Naive thymus-derived CD8-positive, alpha-beta T cell (primary cell): Measurements from ENCODE around the gene E2F2. TPM values are rescaled to one million over a fixed set of nuclear protein-coding genes. Genes with fewer than 3 reads are reported as not detected.
"Not testable (repeated sequence)": the region's sequence is repeated elsewhere in the genome, so short reads cannot be mapped to it uniquely, and the experiment has no call there.

Source experiments
- ATAC-seq, 2 donors: fragments of 150-1000 bp; cut with Tn5 transposase in 1 of 2; sonication (Bioruptor Pico), chemical (Tn5 transposase) in 1 of 2; 1 replicate in 1 of 2; 2 replicates in 1 of 2; pipeline ENCODE4 v1.10.0; 2021; ENCODE audit warnings: mild to moderate bottlenecking in 2 of 2, moderate library complexity in 2 of 2
- POLR2A ChIA-PET: fragments of 350-600 bp; sonication (Branson Sonifier 250); formaldehyde crosslinking; loops from one replicate; lab custom pipeline; 2021; ENCODE audit warnings: antibody characterized with exemption; lab: Charles Lee
- DNase-seq, 10 donors: peaks; one replicate each; pipeline versions ENCODE4 v3.0.0 to v3.0.0-alpha.2; 2020 to 2022
- H3K27ac Mint-ChIP-seq, 10 donors: one replicate each; pipeline ENCODE4 v1.8.0; 2020 to 2022; ENCODE audit warnings: mild to moderate bottlenecking in 10 of 10, mixed read lengths in 10 of 10, moderate library complexity in 4 of 10, inconsistent platforms in 1 of 10
- H3K27me3 Mint-ChIP-seq, 5 donors: one replicate each; pipeline ENCODE4 v1.8.0; 2021 to 2022; ENCODE audit warnings: mixed read lengths in 5 of 5
- H3K36me3 Mint-ChIP-seq, 3 donors: one replicate each; pipeline ENCODE4 v1.8.0; 2020 to 2022; ENCODE audit warnings: mixed read lengths in 3 of 3, mild to moderate bottlenecking in 2 of 3, inconsistent platforms in 1 of 3
- H3K4me1 Mint-ChIP-seq, 4 donors: one replicate each; pipeline ENCODE4 v1.8.0; 2021 to 2022; ENCODE audit warnings: mixed read lengths in 4 of 4
- H3K4me3 Mint-ChIP-seq, 10 donors: one replicate each; pipeline ENCODE4 v1.8.0; 2020 to 2022; ENCODE audit warnings: mild to moderate bottlenecking in 10 of 10, mixed read lengths in 10 of 10, moderate library complexity in 6 of 10, inconsistent platforms in 1 of 10
- H3K9me3 Mint-ChIP-seq, 9 donors: one replicate each; pipeline ENCODE4 v1.8.0; 2020 to 2022; ENCODE audit warnings: mixed read lengths in 9 of 9, mild to moderate bottlenecking in 3 of 9, inconsistent platforms in 1 of 9, moderate library complexity in 1 of 9
- polyA plus RNA-seq, 3 donors: library from polyadenylated mRNA; unstranded; fragments of 300-500 nt; fragmentation: Illumina TruSeq; gene quantifications; one replicate each; pipeline ENCODE4 v1.2.3, GENCODE V29; 2021
- total RNA-seq, 8 experiments: library from RNA in 2 of 8; stranded (reverse) in 2 of 8; gene quantifications; one replicate each; pipeline ENCODE4 v1.2.3 and lab custom pipeline; 2021 to 2026

E2F2 gene
- total and polyA plus RNA-seq, 5 experiments from 2014 or later: 0.05 to 0.14 (median 0.12) TPM; not detected in 1

DNA sequence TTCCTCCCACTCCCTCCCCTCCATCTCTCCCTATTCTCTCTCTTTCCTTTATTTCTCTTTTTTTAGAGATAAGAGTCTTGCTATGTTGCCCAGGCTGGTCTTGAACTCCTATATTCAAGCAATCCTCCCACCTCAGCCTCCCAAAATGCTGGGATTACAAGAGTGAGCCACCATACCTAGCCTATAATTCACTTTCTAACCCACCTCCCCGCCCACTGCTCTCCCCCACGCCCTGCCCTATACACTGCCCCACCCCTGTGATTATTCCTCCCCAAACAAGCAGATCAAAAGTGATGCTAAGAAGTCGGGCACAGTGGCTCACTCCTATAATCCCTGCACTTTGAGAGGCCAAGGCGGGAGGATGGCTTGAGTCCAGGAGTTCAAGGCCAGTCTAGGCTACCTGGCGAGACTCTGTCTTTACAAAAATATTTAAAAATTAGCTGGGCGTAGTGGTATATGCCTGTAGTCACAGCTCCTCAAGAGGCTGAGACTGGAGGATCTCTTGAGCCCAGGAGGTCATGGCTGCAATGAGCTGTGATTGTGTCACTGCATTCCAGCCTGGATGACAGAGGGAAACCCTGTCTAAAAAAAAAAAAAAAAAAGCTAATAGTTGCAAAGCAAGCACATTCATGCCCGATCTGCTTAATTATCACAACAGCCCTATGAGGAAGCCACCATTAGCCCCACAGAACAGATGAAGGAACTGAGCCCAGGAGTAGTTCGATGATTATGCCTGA lies 12.8 kb upstream of the E2F2 start:
- H3K4me1 Mint-ChIP-seq: peaks cover 11 to 27% (median 15%) of the 10 kb centered on the region in 4 donors
- ATAC-seq (no peak), DNase-seq (peak in 1 of 10 donors; percentile 32)
- no peaks in the 10 kb centered on the region for H3K9me3 Mint-ChIP-seq
- H3K27ac Mint-ChIP-seq: no peak overlapping the region
- H3K36me3 Mint-ChIP-seq: no peaks in the 10 kb centered on the region
- POLR2A ChIA-PET: interaction anchor here (0.6 to 21.9 kb wide), 5 partner anchors 11 to 90 kb away, joined by 3 to 612 read pairs (median 14); no protein-coding TSS in a partner anchor
- no peak overlapping the region for H3K4me3 Mint-ChIP-seq
- no peaks in the 10 kb centered on the region for H3K27me3 Mint-ChIP-seq

DNA sequence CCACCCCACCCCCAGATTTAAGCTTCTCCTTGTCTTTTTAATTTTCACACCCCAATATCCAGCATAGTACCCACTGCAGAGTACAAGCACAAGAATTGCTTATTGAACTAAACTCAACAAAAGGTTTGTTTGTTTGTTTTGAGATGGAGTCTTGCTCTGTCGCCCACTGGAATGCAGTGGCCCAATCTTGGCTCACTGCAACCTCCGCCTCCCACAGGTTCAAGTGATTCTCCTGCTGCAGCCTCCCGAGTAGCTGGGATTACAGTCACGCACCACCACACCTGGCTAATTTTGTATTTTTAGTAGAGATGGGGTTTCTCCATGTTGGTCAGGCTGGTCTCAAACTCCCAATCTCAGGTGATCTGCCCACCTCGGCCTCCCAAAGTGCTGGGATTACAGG lies 11.9 kb upstream of the E2F2 start:
- not testable (repeated sequence) for H3K27me3 Mint-ChIP-seq, H3K27ac Mint-ChIP-seq, H3K4me3 Mint-ChIP-seq, H3K36me3 Mint-ChIP-seq, ATAC-seq, H3K9me3 Mint-ChIP-seq
- DNase-seq: peak in 1 of 10 donors; percentile 2
- H3K4me1 Mint-ChIP-seq: peaks cover 11 to 27% (median 15%) of the 10 kb centered on the region in 4 donors
- POLR2A ChIA-PET: interaction anchor here (21.9 kb wide), 1 partner anchor 91 kb away, joined by 612 read pairs; no protein-coding TSS in a partner anchor

DNA sequence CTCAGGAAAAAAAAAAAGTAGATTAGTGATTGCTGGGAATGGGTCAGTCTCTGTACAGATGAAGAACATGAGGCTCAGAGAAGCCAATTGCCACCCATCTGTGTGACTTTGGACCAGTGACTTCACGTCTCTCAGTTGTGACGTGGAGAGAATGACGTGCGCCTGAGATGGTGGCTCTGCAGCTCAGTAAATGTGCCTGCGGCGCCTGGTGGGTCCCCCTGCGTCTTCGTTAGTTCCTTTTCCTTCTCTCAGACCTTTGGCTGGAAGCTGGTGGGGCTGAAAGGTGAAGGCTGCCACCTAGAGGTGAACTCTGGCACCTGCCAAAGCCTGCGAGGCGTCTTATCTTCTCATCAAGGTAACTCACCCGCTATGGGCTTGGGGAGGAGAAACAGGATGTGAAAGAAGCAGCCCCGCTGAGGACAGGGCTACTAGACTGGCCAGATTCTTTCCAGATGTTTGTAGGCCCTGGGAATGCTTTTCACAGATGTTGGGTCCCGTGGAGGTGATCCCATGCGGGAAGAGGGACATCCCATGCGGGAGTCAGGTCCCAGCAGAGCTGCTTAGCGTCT lies 8.7 kb upstream of the E2F2 start:
- Mint-ChIP-seq H3K36me3 (no peaks in the 10 kb centered on the region), H3K4me3 (peak overlapping the region; percentile 28 to 74 (median 49)), H3K27ac (peak overlapping the region in 9 of 10 donors; percentile 12 to 87 (median 74)), H3K4me1 (peaks cover 9 to 23% (median 14%) of the 10 kb centered on the region in 4 donors), H3K9me3 (no peaks in the 10 kb centered on the region), H3K27me3 (no peaks in the 10 kb centered on the region)
- DNase-seq: peak; percentile 73 to 94 (median 92)
- ATAC-seq: peak; percentile 95 to 96
- POLR2A ChIA-PET: interaction anchor here (1.1 to 21.9 kb wide), 6 partner anchors 9 to 94 kb away, joined by 4 to 612 read pairs (median 13); partner anchors contain the start of gene E2F2

DNA sequence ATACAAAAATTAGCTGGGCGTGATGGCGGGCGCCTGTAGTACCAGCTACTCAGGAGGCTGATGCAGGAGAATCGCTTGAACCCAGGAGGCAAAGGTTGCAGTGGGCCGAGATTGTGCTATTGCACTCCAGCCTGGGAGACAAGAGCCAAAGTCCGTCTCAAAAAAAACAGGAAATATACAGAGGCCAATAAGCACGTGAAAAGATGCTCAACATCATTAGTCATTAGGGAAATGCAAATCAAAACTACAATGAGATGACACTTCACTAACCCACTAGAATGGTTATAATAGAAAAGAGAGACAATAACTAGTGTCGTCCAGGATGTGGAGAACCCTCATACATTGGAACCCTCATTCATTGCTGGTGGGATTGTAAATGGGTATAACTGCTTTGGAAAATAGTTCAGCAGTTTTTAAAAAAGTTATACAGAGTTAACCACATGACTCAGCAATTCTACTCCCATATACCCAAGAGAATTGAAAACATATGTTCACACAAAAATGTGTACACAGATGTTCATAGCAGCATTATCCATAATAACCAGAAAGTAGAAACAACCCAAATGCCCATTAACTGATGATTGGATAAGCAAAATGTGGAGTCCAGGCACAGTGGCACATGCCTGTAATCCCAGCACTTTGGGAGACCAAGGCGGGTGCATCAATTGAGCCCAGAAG lies 6.4 kb upstream of the E2F2 start:
- H3K9me3 Mint-ChIP-seq: no peaks in the 10 kb centered on the region
- H3K36me3 Mint-ChIP-seq: no peaks in the 10 kb centered on the region
- H3K4me1 Mint-ChIP-seq: peaks cover 11 to 34% (median 18%) of the 10 kb centered on the region in 4 donors
- no peaks in the 10 kb centered on the region for H3K27me3 Mint-ChIP-seq
- H3K4me3 Mint-ChIP-seq: no peak overlapping the region
- DNase-seq: no peak
- POLR2A ChIA-PET: interaction anchor here (0.5 to 2.3 kb wide), 3 partner anchors 9 to 41 kb away, joined by 3 to 10 read pairs (median 6); no protein-coding TSS in a partner anchor
- ATAC-seq: no peak
- H3K27ac Mint-ChIP-seq: peak overlapping the region in 1 of 10 donors; percentile 29

DNA sequence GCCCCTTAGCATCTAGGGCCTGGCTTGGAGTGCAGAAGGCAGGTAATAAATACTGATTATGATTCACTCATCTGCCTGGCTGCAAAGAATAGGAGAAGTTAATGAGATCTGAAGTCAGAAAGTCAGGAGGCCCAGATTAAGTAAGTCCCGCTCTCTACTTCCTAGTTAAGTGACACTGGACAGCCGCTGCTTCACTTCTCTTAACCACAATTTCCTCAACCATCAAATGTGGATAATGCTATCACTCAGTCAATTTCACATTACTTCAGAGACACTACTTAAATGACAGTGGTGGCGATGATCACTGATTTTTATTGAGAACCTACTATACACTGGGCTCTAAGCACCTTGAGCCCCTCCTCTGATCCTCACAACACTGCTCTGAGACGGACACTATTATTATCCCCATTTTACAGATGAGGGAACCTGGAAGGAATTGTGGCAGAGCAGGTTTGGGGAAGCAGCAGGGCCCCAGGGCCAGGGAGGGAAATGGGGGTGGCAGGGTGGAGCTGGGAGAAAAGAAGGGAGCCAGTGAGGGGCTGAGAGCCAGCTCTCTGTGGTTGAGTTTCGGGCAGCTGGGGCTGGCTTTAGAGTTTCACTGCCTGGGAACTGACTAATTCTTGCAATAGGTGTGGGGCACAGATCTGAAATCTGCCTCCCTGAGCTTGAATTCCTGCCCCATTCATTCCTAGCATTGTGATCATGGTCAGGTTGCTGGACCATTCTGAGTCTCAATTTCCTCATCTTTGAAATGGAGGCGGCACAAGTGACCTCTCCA lies 2.4 kb upstream of the E2F2 start:
- Mint-ChIP-seq H3K27ac (peak overlapping the region in 2 of 10 donors; percentile 63 to 67), H3K4me1 (peaks cover 13 to 61% (median 42%) of the 10 kb centered on the region in 4 donors), H3K4me3 (peak overlapping the region in 2 of 10 donors; percentile 2 to 52), H3K36me3 (no peaks in the 10 kb centered on the region), H3K27me3 (peaks cover 0 to 4% (median 0%) of the 10 kb centered on the region in 5 donors), H3K9me3 (no peaks in the 10 kb centered on the region)
- peak in 1 of 10 donors; percentile 34 for DNase-seq
- POLR2A ChIA-PET: interaction anchor here (1.1 to 2.5 kb wide), 2 partner anchors 35 to 38 kb away, joined by 3 to 10 read pairs; no protein-coding TSS in a partner anchor
- ATAC-seq: no peak

DNA sequence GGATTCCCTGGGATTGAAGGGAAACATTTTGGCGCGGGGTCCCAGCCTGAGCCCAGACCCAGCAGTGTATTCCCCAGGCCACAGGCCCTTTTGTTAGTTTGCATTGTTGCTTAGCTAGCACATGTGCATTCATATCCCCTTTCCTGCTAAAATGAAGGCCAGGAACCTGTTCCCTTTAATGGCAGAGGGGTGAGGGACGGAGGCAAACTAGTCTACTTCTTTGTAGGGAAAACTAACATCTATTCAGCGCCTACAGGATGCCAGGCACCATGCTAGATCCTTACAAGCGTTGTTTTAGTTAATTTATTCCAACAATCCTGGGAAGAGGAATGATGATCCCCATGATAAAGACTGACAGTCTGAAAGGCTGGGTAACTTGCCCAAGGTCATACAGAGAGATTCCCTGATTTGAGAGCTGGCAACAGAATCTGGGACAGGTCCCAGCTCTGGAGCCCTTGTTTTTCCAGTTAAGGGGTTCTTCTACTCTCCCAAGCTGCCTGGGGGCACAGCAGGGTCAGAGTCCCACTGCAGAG lies 595 bp upstream of the E2F2 start:
- Mint-ChIP-seq H3K9me3 (no peaks in the 10 kb centered on the region), H3K4me3 (peak overlapping the region; percentile 80 to 94 (median 91)), H3K4me1 (peaks cover 18 to 73% (median 60%) of the 10 kb centered on the region in 4 donors), H3K27ac (peak overlapping the region in 8 of 10 donors; percentile 44 to 81 (median 70)), H3K27me3 (peaks cover 0 to 4% (median 0%) of the 10 kb centered on the region in 5 donors), H3K36me3 (no peaks in the 10 kb centered on the region)
- POLR2A ChIA-PET: interaction anchor here (0.5 to 2.5 kb wide), 7 partner anchors 9 to 109 kb away, joined by 3 to 12 read pairs (median 5); no protein-coding TSS in a partner anchor
- no peak for ATAC-seq
- no peak for DNase-seq

DNA sequence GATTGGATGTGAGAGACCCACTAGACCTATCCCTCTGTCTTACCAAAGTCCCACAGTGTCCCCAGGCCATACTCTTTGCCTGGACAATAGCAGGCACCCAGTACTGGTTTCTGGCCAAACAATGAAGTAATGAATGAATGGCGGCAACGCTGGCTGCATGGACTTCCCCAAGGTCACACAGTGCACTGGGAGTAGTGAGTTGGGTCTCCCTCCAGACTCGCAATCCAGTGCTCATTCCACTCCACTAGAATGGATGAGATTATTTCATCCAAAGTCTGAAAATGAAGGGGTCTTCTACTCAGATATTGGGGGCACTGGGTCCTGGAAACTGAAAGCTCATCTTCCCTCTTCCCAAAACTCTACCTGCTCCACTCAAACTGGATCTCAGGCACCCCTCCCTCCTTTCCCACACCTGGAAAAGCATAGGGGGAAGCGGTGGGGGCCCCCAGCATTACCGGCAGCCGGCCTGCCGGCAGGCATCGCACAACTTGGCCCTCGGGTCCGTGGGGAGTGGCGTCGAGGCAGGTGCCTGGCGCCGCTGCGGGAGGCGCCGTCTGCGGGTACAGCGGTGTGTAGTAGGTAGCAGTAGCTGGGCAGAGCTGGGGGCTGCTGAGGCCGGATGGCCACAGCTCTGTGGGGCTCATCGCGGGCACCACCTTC lies 816 bp downstream of the E2F2 start:
- DNase-seq: peak in 1 of 10 donors; percentile 5
- POLR2A ChIA-PET: interaction anchor here (0.6 to 3.7 kb wide), 8 partner anchors 10 to 161 kb away, joined by 3 to 19 read pairs (median 4); partner anchors contain the start of gene RPL11
- no peak for ATAC-seq
- Mint-ChIP-seq H3K36me3 (no peaks in the 10 kb centered on the region), H3K27me3 (peaks cover 0 to 4% (median 0%) of the 10 kb centered on the region in 5 donors), H3K27ac (peak overlapping the region in 2 of 10 donors; percentile 69 to 73), H3K4me1 (peaks cover 28 to 82% (median 74%) of the 10 kb centered on the region in 4 donors), H3K9me3 (no peaks in the 10 kb centered on the region), H3K4me3 (peak overlapping the region; percentile 7 to 79 (median 50))

DNA sequence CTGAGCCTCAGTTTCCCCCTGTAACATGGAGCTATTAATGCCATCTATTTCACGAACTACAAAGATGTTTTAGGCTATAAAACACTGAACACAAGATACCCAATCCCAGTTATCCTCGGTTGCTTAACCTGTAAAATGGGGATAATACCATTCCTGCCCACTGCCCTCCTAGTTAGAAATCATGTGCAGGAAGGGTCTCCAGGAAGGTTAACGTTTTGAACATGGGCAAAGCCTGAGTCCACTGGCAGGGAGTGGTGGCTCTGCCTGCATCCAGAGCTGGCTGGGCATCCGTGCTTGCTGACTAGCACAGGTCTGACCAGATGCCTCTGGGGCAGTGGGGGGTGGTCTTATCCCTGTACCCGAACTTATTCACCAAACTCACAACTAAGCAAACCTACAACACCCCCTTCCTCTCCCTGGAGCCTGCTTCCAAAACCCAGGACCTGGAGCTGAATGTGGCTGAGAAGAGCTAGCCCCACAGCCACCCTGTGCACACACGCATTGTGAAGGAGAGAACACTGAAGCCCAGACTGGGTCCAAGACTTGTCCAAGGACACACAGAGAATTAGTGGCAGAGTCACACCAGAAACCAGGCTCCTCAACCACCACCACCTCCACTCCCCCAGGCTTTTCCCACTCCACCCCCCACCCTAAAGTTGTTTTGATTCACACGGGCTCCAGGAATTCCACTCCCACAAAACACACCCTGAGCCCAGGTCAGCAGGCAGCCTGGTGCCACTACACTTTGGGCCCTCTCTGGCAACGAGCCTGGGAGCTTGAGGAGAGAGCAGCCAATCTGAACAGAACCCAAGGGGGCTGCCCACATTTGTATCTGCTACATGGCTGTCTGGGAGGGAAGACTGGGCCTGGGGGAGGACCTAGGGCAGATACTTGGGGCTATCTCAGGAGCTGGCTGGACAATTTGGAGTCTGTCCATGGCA lies 1.6 kb downstream of the E2F2 start:
- Mint-ChIP-seq H3K36me3 (no peaks in the 10 kb centered on the region), H3K27me3 (peaks cover 0 to 4% (median 0%) of the 10 kb centered on the region in 5 donors), H3K4me3 (peak overlapping the region in 9 of 10 donors; percentile 20 to 79 (median 65)), H3K9me3 (no peaks in the 10 kb centered on the region), H3K4me1 (peaks cover 28 to 88% (median 81%) of the 10 kb centered on the region in 4 donors), H3K27ac (peak overlapping the region in 7 of 10 donors; percentile 34 to 85 (median 69))
- POLR2A ChIA-PET: interaction anchor here (0.6 to 3.7 kb wide), 9 partner anchors 8 to 108 kb away, joined by 3 to 19 read pairs (median 7); partner anchors contain the start of gene ID3
- ATAC-seq (no peak), DNase-seq (no peak)

DNA sequence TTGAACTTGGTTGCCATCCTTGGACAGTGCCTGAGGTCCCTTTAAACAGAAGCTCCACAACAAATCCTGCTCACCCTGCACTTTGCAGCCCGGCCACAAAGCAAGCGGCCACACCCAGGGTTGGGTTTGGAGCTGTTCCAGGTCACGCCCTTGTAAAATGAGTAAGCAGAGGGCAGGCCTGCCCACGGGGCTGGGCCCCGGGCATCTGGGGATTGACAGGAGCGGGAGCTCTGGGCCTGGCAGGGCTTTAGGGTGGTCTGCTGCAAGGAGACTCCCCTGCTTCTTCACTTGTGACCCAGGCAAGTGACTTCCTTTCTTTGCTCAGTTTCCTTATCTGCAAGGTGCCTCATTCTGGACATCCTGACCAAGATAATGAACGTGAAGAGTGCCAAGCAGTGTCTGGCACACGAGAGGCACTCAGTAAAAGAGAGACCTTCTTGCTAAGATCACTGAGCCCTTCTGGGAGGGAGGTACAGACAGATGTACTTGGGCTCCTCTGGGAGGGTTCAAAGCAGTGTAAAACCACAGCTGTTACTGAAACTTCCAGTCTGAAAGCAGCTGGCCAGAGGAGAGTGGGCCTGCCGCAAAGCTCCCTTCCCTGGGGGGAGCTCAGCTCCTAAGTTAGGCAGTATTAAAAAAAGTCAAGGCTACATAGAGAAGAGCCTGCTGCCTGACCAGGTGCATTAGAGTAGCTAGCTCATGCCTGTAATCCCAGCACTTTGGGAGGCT lies 2.6 kb downstream of the E2F2 start:
- H3K4me1 Mint-ChIP-seq: peaks cover 28 to 92% (median 83%) of the 10 kb centered on the region in 4 donors
- H3K36me3 Mint-ChIP-seq: no peaks in the 10 kb centered on the region
- ATAC-seq (peak; percentile 54 to 64), DNase-seq (peak; percentile 36 to 84 (median 58))
- POLR2A ChIA-PET: interaction anchor here (0.7 to 3.7 kb wide), 11 partner anchors 9 to 184 kb away, joined by 3 to 19 read pairs (median 6); partner anchors contain the start of genes HNRNPR and ID3
- H3K27ac Mint-ChIP-seq: peak overlapping the region in 9 of 10 donors; percentile 9 to 85 (median 73)
- no peaks in the 10 kb centered on the region for H3K9me3 Mint-ChIP-seq
- H3K4me3 Mint-ChIP-seq: peak overlapping the region; percentile 55 to 79 (median 66)
- H3K27me3 Mint-ChIP-seq: peaks cover 0 to 4% (median 0%) of the 10 kb centered on the region in 5 donors
